ENCODE data around the gene VAX1.
"Not testable (repeated sequence)": the region's sequence is repeated elsewhere in the genome, so short reads cannot be mapped to it uniquely, and the experiment has no call there.

DNA sequence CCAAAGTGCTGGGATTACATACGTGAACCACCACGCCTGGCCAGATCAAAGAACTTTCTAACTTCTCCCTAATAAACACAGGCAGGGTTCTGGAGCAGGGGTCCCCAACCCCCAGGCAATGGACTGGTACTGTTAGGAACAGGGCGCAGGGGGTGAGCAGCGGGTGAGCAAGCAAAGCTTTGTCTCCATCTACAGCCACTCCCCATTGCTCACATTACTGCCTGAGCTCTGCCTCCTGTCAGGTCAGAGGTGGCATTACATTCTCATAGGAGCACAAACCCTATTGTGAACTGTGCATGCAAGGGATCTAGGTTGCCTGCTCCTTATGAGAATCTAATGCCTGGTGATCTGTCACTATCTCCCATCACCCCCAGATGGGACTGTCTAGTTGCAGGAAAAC, 47.7 kb upstream of the VAX1 start:
- TF ChIP-seq EZH2 (IDR thresholded peaks at IDR 0.05; ENCODE audit: borderline replicate concordance, low read depth, low read length, severe bottlenecking); POLR2A (IDR thresholded peaks at IDR 0.05; ENCODE audit: low read depth, low read length); MAX (IDR thresholded peaks at IDR 0.05; ENCODE audit: insufficient read depth, insufficient read length); POLR2AphosphoS5 (IDR thresholded peaks at IDR 0.05; ENCODE audit: insufficient read depth, low read depth, low read length); GATA2 (IDR thresholded peaks at IDR 0.05; ENCODE audit: insufficient read depth, insufficient read length, low read depth, low read length); JUN (IDR thresholded peaks at IDR 0.05; ENCODE audit: borderline replicate concordance, insufficient read depth, insufficient read length, low read depth); MYC (IDR thresholded peaks at IDR 0.05; ENCODE audit: low read depth, low read length); FOS (IDR thresholded peaks at IDR 0.05; ENCODE audit: borderline replicate concordance, insufficient read depth, low read length): not testable (repeated sequence)
- TF ChIP-seq, protein P1, sequence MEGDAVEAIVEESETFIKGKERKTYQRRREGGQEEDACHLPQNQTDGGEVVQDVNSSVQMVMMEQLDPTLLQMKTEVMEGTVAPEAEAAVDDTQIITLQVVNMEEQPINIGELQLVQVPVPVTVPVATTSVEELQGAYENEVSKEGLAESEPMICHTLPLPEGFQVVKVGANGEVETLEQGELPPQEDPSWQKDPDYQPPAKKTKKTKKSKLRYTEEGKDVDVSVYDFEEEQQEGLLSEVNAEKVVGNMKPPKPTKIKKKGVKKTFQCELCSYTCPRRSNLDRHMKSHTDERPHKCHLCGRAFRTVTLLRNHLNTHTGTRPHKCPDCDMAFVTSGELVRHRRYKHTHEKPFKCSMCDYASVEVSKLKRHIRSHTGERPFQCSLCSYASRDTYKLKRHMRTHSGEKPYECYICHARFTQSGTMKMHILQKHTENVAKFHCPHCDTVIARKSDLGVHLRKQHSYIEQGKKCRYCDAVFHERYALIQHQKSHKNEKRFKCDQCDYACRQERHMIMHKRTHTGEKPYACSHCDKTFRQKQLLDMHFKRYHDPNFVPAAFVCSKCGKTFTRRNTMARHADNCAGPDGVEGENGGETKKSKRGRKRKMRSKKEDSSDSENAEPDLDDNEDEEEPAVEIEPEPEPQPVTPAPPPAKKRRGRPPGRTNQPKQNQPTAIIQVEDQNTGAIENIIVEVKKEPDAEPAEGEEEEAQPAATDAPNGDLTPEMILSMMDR (IDR thresholded peaks at IDR 0.05; ENCODE audit: extremely low read depth in 1 of 2, insufficient read depth in 1 of 2, low read depth in 1 of 2, low read length in 2 of 2) = not testable (repeated sequence)
